H1 (cell line): Measurements from ENCODE around the gene RPL28. TPM values are rescaled to one million over a fixed set of nuclear protein-coding genes. Genes with fewer than 3 reads are reported as not detected.

ENCODE experiments used
- CTCF ChIA-PET: fragments of 300-600 bp; sonication (Branson Sonifier 250); formaldehyde crosslinking; loops from one replicate; lab custom pipeline; 2021; ENCODE audit not compliant: partially characterized antibody; lab: Charles Lee
- POLR2A ChIA-PET: fragments of 300-600 bp; sonication (Branson Sonifier 250); formaldehyde crosslinking; loops from one replicate; lab custom pipeline; 2021; ENCODE audit warnings: inconsistent platforms; ENCODE audit not compliant: partially characterized antibody; lab: Charles Lee
- DNase-seq, 2 experiments: peaks; one replicate each; pipeline versions ENCODE4 v3.0.0 to v3.0.0-alpha.2; 2010 to 2022; ENCODE audit warnings: low spot score in 2 of 2, low read depth in 1 of 2, mixed read lengths in 1 of 2
- FAIRE-seq: peaks from 2 replicates; lab custom pipeline; 2011; peaks lifted over from hg19 to GRCh38; lab: Jason Lieb, UNC
- H2AFZ ChIP-seq: 2 replicates; pipeline ENCODE4 v1.8.1; 2012; ENCODE audit warnings: low read length, inconsistent platforms
- H2AK5ac ChIP-seq: 2 replicates; pipeline ENCODE4 v1.6.1; 2013; ENCODE audit warnings: low read depth, low read length
- H2BK120ac ChIP-seq: replicated peaks from 2 replicates; pipeline ENCODE3; 2013; ENCODE audit warnings: low read depth, low read length, inconsistent platforms
- H2BK12ac ChIP-seq: 2 replicates; pipeline ENCODE4 v1.6.1; 2013; ENCODE audit warnings: low read depth, low read length
- H2BK15ac ChIP-seq: 2 replicates; pipeline ENCODE4 v1.6.1; 2013; ENCODE audit warnings: low read length
- H2BK20ac ChIP-seq: 2 replicates; pipeline ENCODE4 v1.6.1; 2013; ENCODE audit warnings: low read length
- H2BK5ac ChIP-seq: 2 replicates; pipeline ENCODE4 v1.6.1; 2013; ENCODE audit warnings: low read depth, low read length
- H3K14ac ChIP-seq: 2 replicates; pipeline ENCODE4 v1.6.1; 2013; ENCODE audit warnings: inconsistent platforms; ENCODE audit not compliant: insufficient read length
- H3K18ac ChIP-seq: 2 replicates; pipeline ENCODE4 v1.6.1; 2013; ENCODE audit warnings: low read length; ENCODE audit errors: extremely low read depth
- H3K23ac ChIP-seq: 2 replicates; pipeline ENCODE4 v1.6.1; 2013; ENCODE audit warnings: inconsistent platforms; ENCODE audit not compliant: insufficient read length
- H3K23me2 ChIP-seq: 2 replicates; pipeline ENCODE4 v1.6.1; 2013; ENCODE audit warnings: low read depth, low read length
- H3K27ac ChIP-seq: 2 replicates; pipeline ENCODE4 v1.6.1; 2011; ENCODE audit warnings: low read depth, low read length, inconsistent platforms
- H3K27me3 ChIP-seq, 4 experiments: replicated peaks in 1 of 4; 1 replicate in 1 of 4; 2 replicates in 3 of 4; pipeline versions ENCODE4 v1.6.1 to v1.8.1; 2011 to 2013; ENCODE audit warnings: low read length in 3 of 4, mild to moderate bottlenecking in 3 of 4, inconsistent platforms in 2 of 4, mixed read lengths in 2 of 4, moderate library complexity in 1 of 4; ENCODE audit not compliant: control insufficient read depth in 3 of 4, insufficient read depth in 3 of 4; ENCODE audit errors: extremely low read depth in 1 of 4
- H3K36me3 ChIP-seq, 4 experiments: 2 replicates each; pipeline versions ENCODE4 v1.6.1 to v1.8.1; 2011 to 2013; ENCODE audit warnings: mild to moderate bottlenecking in 4 of 4, low read length in 3 of 4, moderate library complexity in 2 of 4, control low read depth in 1 of 4, inconsistent platforms in 1 of 4; ENCODE audit not compliant: insufficient read depth in 4 of 4, control insufficient read depth in 2 of 4
- H3K4ac ChIP-seq: replicated peaks from 2 replicates; pipeline ENCODE3; 2013; ENCODE audit warnings: low read length, low read depth, mixed read lengths, inconsistent platforms; ENCODE audit not compliant: insufficient read length
- H3K4me1 ChIP-seq, 4 experiments: replicated peaks in 1 of 4; 1 replicate in 1 of 4; 2 replicates in 3 of 4; pipeline versions ENCODE4 v1.6.1 to v1.8.1; 2011 to 2013; ENCODE audit warnings: low read length in 3 of 4, inconsistent platforms in 2 of 4, mixed read lengths in 1 of 4; ENCODE audit not compliant: insufficient read depth in 4 of 4, control insufficient read depth in 3 of 4
- H3K4me2 ChIP-seq, 2 experiments: 2 replicates each; pipeline versions ENCODE4 v1.6.1 to v1.8.1; 2011 to 2013; ENCODE audit warnings: low read depth in 2 of 2, low read length in 2 of 2, control low read depth in 1 of 2, inconsistent platforms in 1 of 2, mild to moderate bottlenecking in 1 of 2; ENCODE audit not compliant: insufficient read depth in 1 of 2
- H3K4me3 ChIP-seq, 4 experiments: fragments of 200-600, 300-600 bp in 1 of 4; sonication (generic), shearing (Covaris generic), sonication (Bioruptor Twin) in 1 of 4; 2 replicates each; pipeline versions ENCODE4 v1.5.1 to v1.8.1; 2011 to 2016; ENCODE audit warnings: low read length in 4 of 4, low read depth in 3 of 4, control low read depth in 2 of 4, inconsistent platforms in 2 of 4, mild to moderate bottlenecking in 2 of 4, mixed read lengths in 1 of 4, moderate library complexity in 1 of 4; ENCODE audit not compliant: insufficient read depth in 2 of 4; ENCODE audit errors: extremely low read depth in 1 of 4
- H3K56ac ChIP-seq: replicated peaks from 2 replicates; pipeline ENCODE3; 2013; ENCODE audit warnings: low read depth, mild to moderate bottlenecking, mixed read lengths, low read length, inconsistent platforms; ENCODE audit not compliant: insufficient read length
- H3K79me1 ChIP-seq: 2 replicates; pipeline ENCODE4 v1.6.1; 2013; ENCODE audit warnings: low read depth, low read length, control low read depth
- H3K79me2 ChIP-seq, 2 experiments: 2 replicates each; pipeline versions ENCODE4 v1.6.1 to v1.8.1; 2012 to 2013; ENCODE audit warnings: low read length in 2 of 2, mild to moderate bottlenecking in 2 of 2, inconsistent platforms in 1 of 2; ENCODE audit not compliant: insufficient read depth in 2 of 2, control insufficient read depth in 1 of 2
- H3K9ac ChIP-seq, 4 experiments: replicated peaks in 1 of 4; 1 replicate in 1 of 4; 2 replicates in 3 of 4; pipeline versions ENCODE4 v1.6.1 to v1.8.1; 2011 to 2013; ENCODE audit warnings: low read depth in 3 of 4, low read length in 3 of 4, control low read depth in 2 of 4, mild to moderate bottlenecking in 2 of 4, moderate library complexity in 2 of 4, inconsistent platforms in 1 of 4; ENCODE audit errors: extremely low read depth in 1 of 4
- H3K9me3 ChIP-seq, 2 experiments: 2 replicates each; pipeline versions ENCODE4 v1.6.1 to v1.8.1; 2012 to 2013; ENCODE audit warnings: mild to moderate bottlenecking in 2 of 2, moderate library complexity in 2 of 2, control low read depth in 1 of 2, inconsistent platforms in 1 of 2, low read depth in 1 of 2, low read length in 1 of 2, mixed read lengths in 1 of 2; ENCODE audit not compliant: insufficient read depth in 2 of 2
- H4K20me1 ChIP-seq, 2 experiments: replicated peaks in 1 of 2; 2 replicates each; pipeline versions ENCODE3 to v1.8.1; 2011 to 2013; ENCODE audit warnings: inconsistent platforms in 2 of 2, low read length in 2 of 2, mild to moderate bottlenecking in 1 of 2; ENCODE audit not compliant: insufficient read depth in 2 of 2, control insufficient read depth in 1 of 2
- H4K5ac ChIP-seq: 2 replicates; pipeline ENCODE4 v1.6.1; 2013; ENCODE audit warnings: low read length, low read depth, mixed read lengths, inconsistent platforms; ENCODE audit not compliant: insufficient read length
- H4K8ac ChIP-seq: 2 replicates; pipeline ENCODE4 v1.8.0; 2013; ENCODE audit warnings: mild to moderate bottlenecking, moderate library complexity, low read length, inconsistent platforms; ENCODE audit not compliant: insufficient read depth; ENCODE audit errors: extremely low read depth
- H4K91ac ChIP-seq: replicated peaks from 2 replicates; pipeline ENCODE3; 2013; ENCODE audit warnings: low read length, mixed read lengths, inconsistent platforms; ENCODE audit not compliant: insufficient read length
- BCL11A ChIP-seq, 2 experiments: IDR thresholded peaks; one replicate each; pipeline ENCODE4 v1.6.1; 2011; ENCODE audit warnings: low read depth in 2 of 2, low read length in 2 of 2, mild to moderate bottlenecking in 2 of 2
- CHD1 ChIP-seq: IDR thresholded peaks from 2 replicates; pipeline ENCODE4 v1.6.1; 2012; ENCODE audit warnings: low read depth, low read length, improper control_type of control experiment
- CHD2 ChIP-seq: IDR thresholded peaks from 2 replicates; pipeline ENCODE4 v1.6.1; 2012; ENCODE audit warnings: low read length, improper control_type of control experiment
- GTF2F1 ChIP-seq: IDR thresholded peaks from 2 replicates; pipeline ENCODE4 v1.6.1; 2012; ENCODE audit warnings: low read depth, low read length, improper control_type of control experiment, borderline replicate concordance
- HDAC2 ChIP-seq, 2 experiments: fragments of 300-600 bp in 1 of 2; sonication (generic) in 1 of 2; IDR thresholded peaks; 2 replicates each; pipeline ENCODE4 v1.6.1; 2011 to 2012; ENCODE audit warnings: low read depth in 2 of 2, low read length in 2 of 2, mild to moderate bottlenecking in 2 of 2, moderate library complexity in 2 of 2, borderline replicate concordance in 1 of 2, inconsistent platforms in 1 of 2
- KDM5A ChIP-seq: fragments of 200-600 bp; IDR thresholded peaks from 2 replicates; pipeline ENCODE4 v1.7.1; 2012; ENCODE audit warnings: mild to moderate bottlenecking, low read length, inconsistent platforms, mixed read lengths
- TAF7 ChIP-seq: optimal IDR thresholded peaks from 2 replicates; pipeline ENCODE3; 2011; ENCODE audit warnings: low read depth, mild to moderate bottlenecking, inconsistent platforms, low read length, moderate library complexity, borderline replicate concordance
- WGBS, 2 experiments: shearing (Covaris generic) in 1 of 2; methylation state at CpG; one replicate each; pipeline versions ENCODE4 v1.1.6 to v1.1.7; 2013 to 2015; ENCODE audit warnings: low lambda C conversion rate in 2 of 2, mixed read lengths in 2 of 2, inconsistent platforms in 1 of 2, low coverage in 1 of 2, missing lambda C conversion rate in 1 of 2; ENCODE audit not compliant: insufficient replicate concordance in 2 of 2, insufficient coverage in 1 of 2, insufficient read length in 1 of 2; ENCODE audit errors: extremely low coverage in 1 of 2, missing lambda C conversion rate in 1 of 2; 5-methylcytosine and 5-hydroxymethylcytosine counted together
- polyA plus RNA-seq, 7 experiments: library from polyadenylated mRNA; depleted of rRNA in 3 of 7; stranded (reverse) in 5 of 7; unstranded in 2 of 7; fragments of >200 nt in 5 of 7; fragments of 200-250 nt in 2 of 7; gene quantifications; 1 replicate in 5 of 7; 2 replicates in 1 of 7; 4 replicates in 1 of 7; pipeline versions ENCODE4 v1.2.1 to v1.2.3, GENCODE V29; 2011 to 2013; ENCODE audit warnings: missing spikeins in 2 of 7, mixed read lengths in 2 of 7
- total RNA-seq: library from RNA; stranded (reverse); fragmentation: NEBNext Ultra II Directional; extraction: Animal tissue kit (Norgen Biotek cat#: 25700); gene quantifications from 2 replicates; pipeline ENCODE4 v1.2.1, GENCODE V29; 2021
- TF ChIP-seq, protein P1 (sequence below): IDR thresholded peaks from 2 replicates; pipeline ENCODE4 v1.6.1; 2012; ENCODE audit warnings: low read length, inconsistent platforms
- TF ChIP-seq, protein P2 (sequence below): IDR thresholded peaks from 2 replicates; pipeline ENCODE4 v1.6.1; 2011; ENCODE audit warnings: low read length, improper control_type of control experiment

The RPL28 gene
- total and polyA plus RNA-seq, 2 of the 8 experiments (the other 6 are each of a cell fraction or from before 2014, with no cell fraction given) = 2,123 to 8,402 TPM

DNA sequence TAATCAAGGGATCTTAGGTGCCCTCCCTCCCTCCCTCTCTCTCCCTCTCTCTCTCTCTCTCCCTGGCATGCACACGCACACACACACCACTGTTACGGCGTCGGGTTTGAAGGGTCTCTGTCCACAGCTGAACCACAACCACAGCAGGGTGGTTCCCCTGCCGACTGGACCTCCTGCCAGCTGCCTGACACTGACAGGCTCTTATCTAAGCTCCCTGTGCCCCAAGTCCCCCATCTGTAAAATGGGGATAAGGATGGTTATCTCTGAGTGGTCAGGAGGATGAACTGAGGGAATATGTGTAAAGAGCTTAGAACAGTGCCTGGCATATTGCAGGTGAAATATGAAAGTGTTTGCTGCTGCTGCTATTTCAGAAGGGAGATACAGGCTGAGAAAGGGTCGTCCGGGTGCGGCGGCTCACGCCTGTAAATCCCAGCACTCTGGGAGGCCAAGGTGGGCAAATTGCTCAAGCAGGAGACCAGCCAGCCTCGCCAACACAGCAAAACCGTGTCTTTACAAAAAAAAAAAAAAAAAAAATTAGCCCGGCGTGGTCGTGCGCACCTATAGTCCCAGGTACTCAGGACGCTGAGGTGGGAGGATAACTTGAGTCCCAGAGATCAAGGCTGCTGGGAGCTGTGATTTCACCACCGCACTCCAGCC is 58.2 kb downstream of the RPL28 start:
- no peak overlapping the region for H3K56ac ChIP-seq
- H3K4me2 ChIP-seq = peak overlapping the region; percentile 82 to 92
- no peak overlapping the region for H3K18ac ChIP-seq
- CTCF ChIA-PET = interaction anchor here (0.6 to 2.5 kb wide), 7 partner anchors 10 to 1305 kb away, joined by 3 to 13 read pairs (median 3); no protein-coding TSS in a partner anchor
- no peak overlapping the region for H3K23ac ChIP-seq
- peaks cover 6 to 17% (median 9%) of the 10 kb centered on the region in 4 experiments; a peak in 6 of 7 replicates for H3K4me1 ChIP-seq
- no peaks in the 10 kb centered on the region for H3K9me3 ChIP-seq
- H3K79me1 ChIP-seq = no peaks in the 10 kb centered on the region
- peaks cover 3 to 21% of the 10 kb centered on the region in 2 experiments for H4K20me1 ChIP-seq
- no peak overlapping the region for H4K5ac ChIP-seq
- peak overlapping the region in 1 of 4 experiments; percentile 62; a peak in 2 of 8 replicates for H3K4me3 ChIP-seq
- 48% methylated on average over 16 of the region's 18 CpGs; no CpG with 5 or more reads in 1 of the 2 experiments for WGBS, 2 experiments
- H2BK20ac ChIP-seq = no peak overlapping the region
- no peak overlapping the region for H2AK5ac ChIP-seq
- H2BK5ac ChIP-seq = no peak overlapping the region
- POLR2A ChIA-PET = interaction anchor here (0.6 to 4.4 kb wide), 8 partner anchors 9 to 184 kb away, joined by 3 to 21 read pairs (median 3); partner anchors contain the start of genes UBE2S and ZNF628
- no peak overlapping the region for H3K4ac ChIP-seq
- peaks cover 26% of the 10 kb centered on the region; the same call in 1 of the 2 replicates for H3K23me2 ChIP-seq
- no peak overlapping the region for H4K91ac ChIP-seq
- no peak overlapping the region for H3K14ac ChIP-seq
- H2BK120ac ChIP-seq = no peak overlapping the region
- no peak overlapping the region for H4K8ac ChIP-seq
- no peak overlapping the region for H3K27ac ChIP-seq
- no peak for FAIRE-seq
- H3K79me2 ChIP-seq = no peaks in the 10 kb centered on the region
- no peak overlapping the region for H2BK15ac ChIP-seq
- H3K9ac ChIP-seq = no peak overlapping the region
- H2BK12ac ChIP-seq = no peak overlapping the region
- no peak overlapping the region for H2AFZ ChIP-seq
- no peaks in the 10 kb centered on the region for H3K36me3 ChIP-seq
- H3K27me3 ChIP-seq = peaks cover 47 to 96% (median 87%) of the 10 kb centered on the region in 4 experiments
- DNase-seq = no peak
- TF ChIP-seq GTF2F1 = no peak
- no peak for TF ChIP-seq TAF7
- no peak for TF ChIP-seq BCL11A (IDR thresholded peaks at IDR 0.05; ENCODE audit: low read depth in 2 of 2, low read length in 2 of 2)
- TF ChIP-seq CHD1 = no peak
- TF ChIP-seq CHD2 = no peak
- no peak for TF ChIP-seq KDM5A
- no peak for TF ChIP-seq HDAC2 (IDR thresholded peaks at IDR 0.05; ENCODE audit: borderline replicate concordance in 1 of 2, low read depth in 2 of 2, low read length in 2 of 2)
- TF ChIP-seq, protein P1, sequence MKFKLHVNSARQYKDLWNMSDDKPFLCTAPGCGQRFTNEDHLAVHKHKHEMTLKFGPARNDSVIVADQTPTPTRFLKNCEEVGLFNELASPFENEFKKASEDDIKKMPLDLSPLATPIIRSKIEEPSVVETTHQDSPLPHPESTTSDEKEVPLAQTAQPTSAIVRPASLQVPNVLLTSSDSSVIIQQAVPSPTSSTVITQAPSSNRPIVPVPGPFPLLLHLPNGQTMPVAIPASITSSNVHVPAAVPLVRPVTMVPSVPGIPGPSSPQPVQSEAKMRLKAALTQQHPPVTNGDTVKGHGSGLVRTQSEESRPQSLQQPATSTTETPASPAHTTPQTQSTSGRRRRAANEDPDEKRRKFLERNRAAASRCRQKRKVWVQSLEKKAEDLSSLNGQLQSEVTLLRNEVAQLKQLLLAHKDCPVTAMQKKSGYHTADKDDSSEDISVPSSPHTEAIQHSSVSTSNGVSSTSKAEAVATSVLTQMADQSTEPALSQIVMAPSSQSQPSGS = no peak
- TF ChIP-seq, protein P2, sequence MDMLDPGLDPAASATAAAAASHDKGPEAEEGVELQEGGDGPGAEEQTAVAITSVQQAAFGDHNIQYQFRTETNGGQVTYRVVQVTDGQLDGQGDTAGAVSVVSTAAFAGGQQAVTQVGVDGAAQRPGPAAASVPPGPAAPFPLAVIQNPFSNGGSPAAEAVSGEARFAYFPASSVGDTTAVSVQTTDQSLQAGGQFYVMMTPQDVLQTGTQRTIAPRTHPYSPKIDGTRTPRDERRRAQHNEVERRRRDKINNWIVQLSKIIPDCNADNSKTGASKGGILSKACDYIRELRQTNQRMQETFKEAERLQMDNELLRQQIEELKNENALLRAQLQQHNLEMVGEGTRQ = no peak
